NCI-H226 (cell line): ENCODE measurements around the gene CHD2.

ENCODE experiments used
- DNase-seq: peaks from one replicate; pipeline ENCODE4 v3.0.0-alpha.2; 2015

CHD2 gene

GRCh38 chr15:92885224-92886041 is 14.7 kb upstream of the CHD2 start:
- DNase-seq: no peak

GRCh38 chr15:92886042-92886537 is 14.0 kb upstream of the CHD2 start:
- no peak for DNase-seq

GRCh38 chr15:92886815-92887214 is 13.3 kb upstream of the CHD2 start:
- no peak for DNase-seq

- DNase-seq: no peak
Observed at GRCh38 chr15:92887869-92888268, 12.3 kb upstream of the CHD2 start.

GRCh38 chr15:92889390-92890107 is 10.6 kb upstream of the CHD2 start:
- no peak for DNase-seq

GRCh38 chr15:92891533-92892200 is 8.5 kb upstream of the CHD2 start:
- DNase-seq: no peak

GRCh38 chr15:92892201-92892555 is 7.9 kb upstream of the CHD2 start:
- no peak for DNase-seq

GRCh38 chr15:92893200-92893599 is 6.9 kb upstream of the CHD2 start:
- no peak for DNase-seq

- no peak for DNase-seq
Observed at GRCh38 chr15:92896561-92896960, 3.6 kb upstream of the CHD2 start.

- DNase-seq: no peak
Observed at GRCh38 chr15:92897620-92898019, 2.5 kb upstream of the CHD2 start.

GRCh38 chr15:92898988-92899582 is 1.0 kb upstream of the CHD2 start:
- no peak for DNase-seq

GRCh38 chr15:92899601-92899947 is 550 bp upstream of the CHD2 start:
- DNase-seq: no peak

GRCh38 chr15:92900731-92901071 is 577 bp downstream of the CHD2 start:
- DNase-seq: no peak

- DNase-seq: no peak
Observed at GRCh38 chr15:92901072-92901761, 1.1 kb downstream of the CHD2 start.

- no peak for DNase-seq
Observed at GRCh38 chr15:92901995-92902394, 1.9 kb downstream of the CHD2 start.

- DNase-seq: no peak
Observed at GRCh38 chr15:92902737-92903593, 2.8 kb downstream of the CHD2 start.

- DNase-seq: no peak
Observed at GRCh38 chr15:92903631-92903965, 3.5 kb downstream of the CHD2 start.

- DNase-seq: peak; percentile 99
Observed at GRCh38 chr15:92903966-92904721, 4.0 kb downstream of the CHD2 start.

GRCh38 chr15:92904722-92905571 is 4.8 kb downstream of the CHD2 start:
- DNase-seq: no peak

- DNase-seq: no peak
Observed at GRCh38 chr15:92906020-92906419, 5.9 kb downstream of the CHD2 start.
